GM12878 (cell line): ENCODE measurements around the gene LGALS9B. TPM values are rescaled to one million over a fixed set of nuclear protein-coding genes. Genes with fewer than 3 reads are reported as not detected.
"Not testable (repeated sequence)": the region's sequence is repeated elsewhere in the genome, so short reads cannot be mapped to it uniquely, and the experiment has no call there.

Experiments used
- ATAC-seq: fragments of 200-7000 bp; cut with Tn5 transposase; 3 replicates; pipeline ENCODE4 v1.9.1; 2020; ENCODE audit warnings: mild to moderate bottlenecking, moderate library complexity
- BruUV-seq: library from RNA; stranded (reverse); fragments of 400-500 nt; replicated peaks from 2 replicates; lab custom pipeline; 2021; lab: Mats Ljungman, UMichigan
- CTCF ChIA-PET: fragments of 300-600 bp; sonication (Branson Sonifier 250); formaldehyde crosslinking; extraction: SDS; loops from one replicate; lab custom pipeline; 2021; ENCODE audit warnings: inconsistent platforms; lab: Yijun Ruan, JAX
- POLR2A ChIA-PET: fragments of 350-600 bp; formaldehyde crosslinking; extraction: SDS; loops from one replicate; lab custom pipeline; 2021; ENCODE audit warnings: inconsistent platforms; lab: Charles Lee
- RAD21 ChIA-PET: fragments of 300-600 bp; sonication (Branson Sonifier 250); formaldehyde crosslinking; loops from one replicate; lab custom pipeline; 2023; ENCODE audit warnings: antibody characterized with exemption; ENCODE audit not compliant: unreplicated experiment; lab: Charles Lee
- SMC1A ChIA-PET: fragments of 300-600 bp; sonication (Branson Sonifier 250); formaldehyde crosslinking; loops from one replicate; lab custom pipeline; 2023; ENCODE audit not compliant: unreplicated experiment, uncharacterized antibody; lab: Charles Lee
- DNase-seq: peaks from one replicate; pipeline ENCODE4 v3.0.0-alpha.2; 2011; ENCODE audit warnings: low read depth, low spot score
- FAIRE-seq: peaks from 3 replicates; lab custom pipeline; 2011; peaks lifted over from hg19 to GRCh38; lab: Jason Lieb, UNC
- H2AFZ ChIP-seq: 2 replicates; pipeline ENCODE4 v1.6.0; 2011; ENCODE audit warnings: low read depth, low read length, control low read depth; ENCODE audit not compliant: control insufficient read depth
- H3K27ac ChIP-seq: 2 replicates; pipeline ENCODE4 v1.5.1; 2011; ENCODE audit warnings: control low read depth; ENCODE audit not compliant: control insufficient read depth, insufficient read depth
- H3K27me3 ChIP-seq, 2 experiments: replicated peaks in 1 of 2; 2 replicates each; pipeline versions ENCODE4 v1.6.0 to v1.6.1; 2011; ENCODE audit warnings: low read length in 1 of 2; ENCODE audit not compliant: control insufficient read depth in 2 of 2, insufficient read depth in 2 of 2
- H3K36me3 ChIP-seq, 2 experiments: 2 replicates each; pipeline ENCODE4 v1.5.1; 2011; ENCODE audit warnings: low read length in 1 of 2; ENCODE audit not compliant: control insufficient read depth in 2 of 2, insufficient read depth in 2 of 2
- H3K4me1 ChIP-seq: 2 replicates; pipeline ENCODE4 v1.6.1; 2011; ENCODE audit warnings: mild to moderate bottlenecking, low read length, moderate library complexity, mixed read lengths; ENCODE audit not compliant: control insufficient read depth, insufficient read depth
- H3K4me2 ChIP-seq: 2 replicates; pipeline ENCODE4 v1.6.0; 2011; ENCODE audit warnings: control low read depth; ENCODE audit not compliant: control insufficient read depth, insufficient read depth
- H3K4me3 ChIP-seq: fragments of 200-600 bp; sonication (generic); 2 replicates; pipeline ENCODE4 v1.5.1; 2016
- H3K79me2 ChIP-seq: 2 replicates; pipeline ENCODE4 v1.6.0; 2011; ENCODE audit warnings: low read length; ENCODE audit not compliant: control insufficient read depth, insufficient read depth
- H3K9ac ChIP-seq: 2 replicates; pipeline ENCODE4 v1.8.0; 2011; ENCODE audit warnings: low read length, control low read depth, mixed read lengths; ENCODE audit not compliant: control insufficient read depth, insufficient read depth
- H3K9me3 ChIP-seq: replicated peaks from 3 replicates; pipeline ENCODE4 v1.5.1; 2011; ENCODE audit warnings: mild to moderate bottlenecking, low read length; ENCODE audit not compliant: control insufficient read depth, insufficient read depth
- H4K20me1 ChIP-seq: 2 replicates; pipeline ENCODE4 v1.6.0; 2011; ENCODE audit not compliant: control insufficient read depth, insufficient read depth
- WGBS: methylation state at CpG from one replicate; pipeline ENCODE4 v1.1.6; 2016; ENCODE audit warnings: low lambda C conversion rate; ENCODE audit not compliant: insufficient replicate concordance, insufficient coverage; ENCODE audit errors: missing lambda C conversion rate; 5-methylcytosine and 5-hydroxymethylcytosine counted together
- in situ Hi-C: fragments of 300-500 bp; cut with MboI; formaldehyde crosslinking; loops from 9 replicates; pipeline ENCODE4 v1.14.3; 2018; ENCODE audit warnings: mixed read lengths
- intact Hi-C: fragments of 100-400 bp; cut with micrococcal nuclease; formaldehyde crosslinking; loops from one replicate; pipeline ENCODE4 v1.14.2; 2022; ENCODE audit not compliant: unreplicated experiment
- polyA plus RNA-seq, 11 experiments: library from polyadenylated mRNA; depleted of rRNA in 4 of 11; unstranded in 6 of 11; stranded (reverse) in 5 of 11; fragments of >200 nt; fragmentation: Nextera tagmentation in 4 of 11; fragmentation: Illumina TruSeq in 1 of 11; extraction: Ambion mirVana in 4 of 11; extraction: Trizol in 1 of 11; gene quantifications; 1 replicate in 1 of 11; 2 replicates in 10 of 11; pipeline versions ENCODE4 v1.2.1 to v1.2.3, GENCODE V29; 2011 to 2016; ENCODE audit warnings: inconsistent platforms in 2 of 11, missing spikeins in 2 of 11, low read depth in 1 of 11
- total RNA-seq, 4 experiments: library from RNA; depleted of rRNA in 3 of 4; stranded (reverse); fragments of >200 nt in 3 of 4; fragmentation: Illumina TruSeq in 1 of 4; extraction: Trizol in 1 of 4; gene quantifications; 2 replicates each; pipeline versions ENCODE4 v1.2.1 to v1.2.3, GENCODE V29; 2013 to 2021

LGALS9B gene
- total and polyA plus RNA-seq, 10 of the 15 experiments (the other 5 are each of a cell fraction or from before 2014, with no cell fraction given), result 0.09 to 1.4 (median 0.48) TPM; not detected in 2

- SMC1A ChIA-PET, FAIRE-seq: not testable (repeated sequence)
- no CpG with 5 or more reads among the region's 3 CpGs for WGBS
Measured at GRCh38 chr17:20462158-20462557, 5.2 kb downstream of the LGALS9B start.

GRCh38 chr17:20457848-20458381 lies 9.4 kb downstream of the LGALS9B start:
- H3K27ac ChIP-seq, H3K79me2 ChIP-seq, BruUV-seq, H4K20me1 ChIP-seq, H3K4me3 ChIP-seq, H3K4me2 ChIP-seq, ATAC-seq, CTCF ChIA-PET, intact Hi-C loops, in situ Hi-C loops, H3K27me3 ChIP-seq, H2AFZ ChIP-seq, SMC1A ChIA-PET, H3K9me3 ChIP-seq, H3K4me1 ChIP-seq, H3K9ac ChIP-seq, DNase-seq, POLR2A ChIA-PET, RAD21 ChIA-PET, H3K36me3 ChIP-seq: not testable (repeated sequence)
- WGBS, result 30% methylated on average over 4 of the region's 10 CpGs
- FAIRE-seq, result peak; percentile 18

More at GRCh38 chr17:20462158-20462557, 5.2 kb downstream of the LGALS9B start:
- POLR2A ChIA-PET, H4K20me1 ChIP-seq, H3K9ac ChIP-seq, H3K79me2 ChIP-seq, in situ Hi-C loops, ATAC-seq, H3K4me3 ChIP-seq, H3K4me1 ChIP-seq, H2AFZ ChIP-seq, DNase-seq, H3K4me2 ChIP-seq, CTCF ChIA-PET, RAD21 ChIA-PET, H3K27me3 ChIP-seq, intact Hi-C loops, BruUV-seq, H3K9me3 ChIP-seq, H3K27ac ChIP-seq, H3K36me3 ChIP-seq: not testable (repeated sequence)

- intact Hi-C loops, H3K4me1 ChIP-seq, DNase-seq: not testable (repeated sequence)
Measured at GRCh38 chr17:20455106-20455505, 12.2 kb downstream of the LGALS9B start.

GRCh38 chr17:20453820-20454434 lies 13.4 kb downstream of the LGALS9B start:
- BruUV-seq, H4K20me1 ChIP-seq, SMC1A ChIA-PET, CTCF ChIA-PET, DNase-seq, H3K27me3 ChIP-seq, H3K27ac ChIP-seq, FAIRE-seq, H3K36me3 ChIP-seq, H2AFZ ChIP-seq, H3K4me2 ChIP-seq, H3K4me3 ChIP-seq, H3K9me3 ChIP-seq, H3K79me2 ChIP-seq, in situ Hi-C loops, intact Hi-C loops, POLR2A ChIA-PET, RAD21 ChIA-PET, H3K4me1 ChIP-seq, ATAC-seq, H3K9ac ChIP-seq: not testable (repeated sequence)
- WGBS, result 13% methylated on average over 1 of the region's 11 CpGs

More at GRCh38 chr17:20455106-20455505, 12.2 kb downstream of the LGALS9B start:
- no CpG with 5 or more reads among the region's 10 CpGs for WGBS
- H3K4me3 ChIP-seq, FAIRE-seq, H3K27ac ChIP-seq, SMC1A ChIA-PET, H3K36me3 ChIP-seq, H3K9ac ChIP-seq, POLR2A ChIA-PET, ATAC-seq, H3K9me3 ChIP-seq, RAD21 ChIA-PET, H3K79me2 ChIP-seq, H2AFZ ChIP-seq, H3K27me3 ChIP-seq, BruUV-seq, H4K20me1 ChIP-seq, in situ Hi-C loops, H3K4me2 ChIP-seq, CTCF ChIA-PET: not testable (repeated sequence)
